ENCODE data around the gene RBM47. TPM values are rescaled to one million over a fixed set of nuclear protein-coding genes. Genes with fewer than 3 reads are reported as not detected.

RBM47 gene
- total RNA-seq, 1 experiment from 2014 or later, result 97.9 TPM

GRCh38 chr4:40586729-40587128, 42.9 kb downstream of the RBM47 start:
- Histone ChIP-seq H3K27me3 (ENCODE audit: control insufficient read depth, insufficient read depth, low read length) (no peaks in the 10 kb centered on the region), H3K36me3 (replicated peaks; ENCODE audit: control insufficient read depth, insufficient read depth, low read length) (0 out of 2 replicates have a peak, but pooled peaks cover 2% of the 10 kb centered on the region), H3K4me3 (ENCODE audit: insufficient read depth, low read depth, low read length) (no peak overlapping the region)
- no peak for DNase-seq

- Histone ChIP-seq H3K36me3 (replicated peaks; ENCODE audit: control insufficient read depth, insufficient read depth, low read length) (0 out of 2 replicates have a peak, but pooled peaks cover 2% of the 10 kb centered on the region), H3K27me3 (ENCODE audit: control insufficient read depth, insufficient read depth, low read length) (no peaks in the 10 kb centered on the region), H3K4me3 (ENCODE audit: insufficient read depth, low read depth, low read length) (no peak overlapping the region)
- no peak for DNase-seq
Measured at GRCh38 chr4:40586034-40586433, 43.6 kb downstream of the RBM47 start.

- no peak for DNase-seq
- H3K36me3 ChIP-seq (replicated peaks; ENCODE audit: control insufficient read depth, insufficient read depth, low read length), result 0 out of 2 replicates have a peak, but pooled peaks cover 2% of the 10 kb centered on the region
- H3K27me3 ChIP-seq (ENCODE audit: control insufficient read depth, insufficient read depth, low read length), result no peaks in the 10 kb centered on the region
- no peak overlapping the region for H3K4me3 ChIP-seq (ENCODE audit: insufficient read depth, low read depth, low read length)
Measured at GRCh38 chr4:40585201-40585799, 44.4 kb downstream of the RBM47 start.

DNA sequence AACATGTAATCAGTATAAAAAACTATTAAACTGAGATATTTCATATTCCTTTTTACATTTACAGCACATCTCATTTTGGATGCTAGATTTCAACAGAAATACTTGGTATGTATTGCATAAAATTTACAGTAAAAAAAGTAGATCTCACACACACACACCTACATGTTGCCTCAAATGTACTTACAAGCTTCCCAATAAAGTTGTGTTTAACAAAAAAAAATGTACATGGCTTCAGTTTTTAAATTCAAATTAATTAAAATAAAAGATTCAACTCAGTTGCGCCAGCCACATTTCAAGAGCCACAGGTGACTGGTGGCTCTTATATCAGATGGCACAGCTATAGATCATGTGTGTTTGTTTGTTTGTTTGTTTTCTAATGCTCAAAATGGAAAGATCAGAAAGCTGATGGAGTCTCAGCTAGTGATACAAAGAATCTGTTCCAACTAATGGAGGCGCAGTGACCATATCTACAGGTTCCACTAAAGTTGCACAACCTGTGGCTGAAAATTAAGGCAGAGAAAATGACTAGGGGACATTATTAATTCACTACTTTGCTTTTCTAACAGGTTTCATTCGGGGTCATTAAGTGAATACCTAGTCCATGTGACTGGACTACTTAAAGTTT, 45.0 kb downstream of the RBM47 start:
- Histone ChIP-seq H3K4me3 (ENCODE audit: insufficient read depth, low read depth, low read length) (no peak overlapping the region), H3K27me3 (ENCODE audit: control insufficient read depth, insufficient read depth, low read length) (no peaks in the 10 kb centered on the region), H3K36me3 (replicated peaks; ENCODE audit: control insufficient read depth, insufficient read depth, low read length) (0 out of 2 replicates have a peak, but pooled peaks cover 2% of the 10 kb centered on the region)
- DNase-seq, result no peak

DNA sequence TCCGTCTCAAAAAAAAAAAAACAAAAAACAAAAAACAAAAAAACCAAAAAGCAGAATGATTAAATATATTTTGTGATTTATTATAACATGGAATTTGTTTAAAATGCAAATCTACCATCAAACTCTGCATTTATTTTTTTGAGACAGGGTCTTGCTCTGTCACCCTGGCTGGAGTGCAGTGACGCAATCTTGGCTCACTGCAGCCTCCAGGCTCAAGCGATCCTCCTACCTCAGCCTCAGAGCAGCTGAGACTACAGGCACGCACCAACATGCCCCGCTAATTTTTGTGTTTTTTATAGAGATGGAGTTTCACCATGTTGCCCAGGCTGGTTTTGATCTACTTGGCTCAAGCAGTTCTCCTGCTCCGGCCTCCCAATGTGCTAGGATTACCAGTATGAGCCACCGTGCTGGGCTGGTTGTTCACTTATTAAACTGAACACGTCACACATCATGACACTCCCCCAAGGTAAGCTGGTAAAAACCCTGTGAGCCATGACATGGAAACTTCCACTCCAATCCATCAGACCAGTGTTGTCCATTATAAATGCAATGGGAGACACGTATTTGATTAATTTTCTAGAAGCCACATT, 45.7 kb downstream of the RBM47 start:
- H3K36me3 ChIP-seq (replicated peaks; ENCODE audit: control insufficient read depth, insufficient read depth, low read length), result 0 out of 2 replicates have a peak, but pooled peaks cover 2% of the 10 kb centered on the region
- no peak overlapping the region for H3K4me3 ChIP-seq (ENCODE audit: insufficient read depth, low read depth, low read length)
- no peak for DNase-seq
- no peaks in the 10 kb centered on the region for H3K27me3 ChIP-seq (ENCODE audit: control insufficient read depth, insufficient read depth, low read length)

GRCh38 chr4:40582413-40582812, 47.3 kb downstream of the RBM47 start:
- Histone ChIP-seq H3K4me3 (ENCODE audit: insufficient read depth, low read depth, low read length) (no peak overlapping the region), H3K36me3 (replicated peaks; ENCODE audit: control insufficient read depth, insufficient read depth, low read length) (0 out of 2 replicates have a peak, but pooled peaks cover 2% of the 10 kb centered on the region), H3K27me3 (ENCODE audit: control insufficient read depth, insufficient read depth, low read length) (no peaks in the 10 kb centered on the region)
- no peak for DNase-seq

DNA sequence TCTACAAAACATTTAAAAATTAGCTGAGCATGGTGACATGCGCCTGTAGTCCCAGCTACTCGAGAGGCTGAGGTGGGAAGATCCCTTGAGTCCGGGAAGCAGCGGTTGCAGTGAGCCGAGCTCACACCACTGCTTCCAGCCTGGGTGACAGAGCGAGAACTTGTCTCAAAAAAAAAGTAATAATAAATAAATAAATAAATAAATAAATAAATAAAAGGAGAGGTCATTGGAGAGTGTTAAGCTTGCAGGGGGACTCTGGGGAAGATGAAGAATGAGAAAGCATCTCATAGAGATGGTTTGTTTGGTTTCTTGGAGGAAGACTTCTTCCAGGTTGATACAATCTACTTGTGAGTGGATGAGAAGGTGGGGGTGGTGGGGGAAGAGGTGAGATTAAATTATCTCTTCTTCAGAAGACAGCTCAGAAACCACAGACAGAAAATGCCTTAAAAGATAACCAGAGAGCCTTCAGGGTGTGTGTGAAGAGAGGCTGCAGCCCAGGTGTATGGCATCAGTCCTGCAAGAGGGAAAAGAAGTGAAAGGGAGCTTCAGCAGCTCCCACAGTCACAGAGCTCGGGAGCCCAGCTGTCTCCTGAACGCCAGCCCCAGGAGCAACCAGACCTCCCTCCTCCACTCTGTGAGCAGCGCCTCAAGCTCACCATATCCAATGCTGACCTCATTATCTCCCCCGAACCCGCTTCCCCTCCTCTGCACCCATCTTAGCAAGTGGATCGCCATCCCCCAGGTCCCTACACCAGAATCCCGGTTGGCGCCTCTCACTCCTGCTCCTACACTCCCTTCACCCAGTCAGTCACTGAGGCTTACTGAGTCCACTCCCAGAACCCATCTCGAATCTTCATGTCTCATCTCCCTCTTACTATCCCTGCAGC, 48.2 kb downstream of the RBM47 start:
- H3K4me3 ChIP-seq (ENCODE audit: insufficient read depth, low read depth, low read length), result no peak overlapping the region
- H3K27me3 ChIP-seq (ENCODE audit: control insufficient read depth, insufficient read depth, low read length), result no peaks in the 10 kb centered on the region
- 0 out of 2 replicates have a peak, but pooled peaks cover 2% of the 10 kb centered on the region for H3K36me3 ChIP-seq (replicated peaks; ENCODE audit: control insufficient read depth, insufficient read depth, low read length)
- no peak for DNase-seq

DNA sequence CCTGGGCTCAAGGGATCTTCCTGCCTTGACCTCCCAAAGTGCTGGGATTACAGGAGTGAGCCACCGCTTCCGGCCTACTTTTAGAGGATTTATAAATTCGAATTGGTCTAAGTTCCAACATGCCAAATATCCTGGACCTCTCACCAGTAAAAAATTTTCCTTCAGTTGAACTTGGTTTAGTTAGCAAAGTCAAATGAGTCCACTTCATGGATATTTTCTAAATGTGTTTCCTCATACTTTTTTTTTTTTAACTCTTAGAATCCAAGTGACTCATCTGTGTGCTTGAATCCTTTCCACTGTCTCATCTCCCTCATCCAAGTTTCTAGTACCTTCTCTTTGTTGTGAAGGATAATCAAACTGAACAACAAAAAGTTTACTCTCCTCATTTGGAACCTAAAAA, 49.7 kb downstream of the RBM47 start:
- H3K36me3 ChIP-seq (replicated peaks; ENCODE audit: control insufficient read depth, insufficient read depth, low read length), result no peaks in the 10 kb centered on the region
- H3K4me3 ChIP-seq (ENCODE audit: insufficient read depth, low read depth, low read length), result no peak overlapping the region
- DNase-seq, result no peak
- H3K27me3 ChIP-seq (ENCODE audit: control insufficient read depth, insufficient read depth, low read length), result no peaks in the 10 kb centered on the region

- Histone ChIP-seq H3K4me3 (ENCODE audit: insufficient read depth, low read depth, low read length) (no peak overlapping the region), H3K27me3 (ENCODE audit: control insufficient read depth, insufficient read depth, low read length) (no peaks in the 10 kb centered on the region)
- no peak for DNase-seq
Measured at GRCh38 chr4:40577588-40578253, 51.9 kb downstream of the RBM47 start.

GRCh38 chr4:40576651-40577480, 52.8 kb downstream of the RBM47 start:
- Histone ChIP-seq H3K36me3 (replicated peaks; ENCODE audit: control insufficient read depth, insufficient read depth, low read length) (no peaks in the 10 kb centered on the region), H3K4me3 (ENCODE audit: insufficient read depth, low read depth, low read length) (no peak overlapping the region), H3K27me3 (ENCODE audit: control insufficient read depth, insufficient read depth, low read length) (no peaks in the 10 kb centered on the region)
- no peak for DNase-seq

More at GRCh38 chr4:40577588-40578253, 51.9 kb downstream of the RBM47 start:
- H3K36me3 ChIP-seq (replicated peaks; ENCODE audit: control insufficient read depth, insufficient read depth, low read length), result no peaks in the 10 kb centered on the region

DNA sequence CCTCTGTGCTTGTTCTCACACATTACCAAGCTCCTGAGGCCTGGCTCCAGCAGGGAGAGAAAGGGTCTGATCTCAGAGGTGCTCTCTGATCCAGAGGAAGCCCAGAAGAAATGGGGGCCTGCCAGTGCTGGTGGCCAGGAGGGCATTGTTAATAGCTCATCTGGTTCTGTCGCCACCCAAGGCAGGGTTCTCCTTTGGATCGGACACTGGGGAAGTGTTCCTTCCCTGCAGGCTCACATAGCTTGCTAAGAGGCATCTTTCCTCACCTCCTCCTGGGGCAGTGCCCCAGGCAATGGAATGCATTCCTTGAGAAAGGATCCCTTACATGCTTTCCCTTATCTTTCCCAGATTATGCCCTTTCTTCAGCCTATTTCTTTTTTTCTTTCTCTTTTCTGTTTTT, 53.8 kb downstream of the RBM47 start:
- no peaks in the 10 kb centered on the region for H3K27me3 ChIP-seq (ENCODE audit: control insufficient read depth, insufficient read depth, low read length)
- H3K4me3 ChIP-seq (ENCODE audit: insufficient read depth, low read depth, low read length), result no peak overlapping the region
- no peaks in the 10 kb centered on the region for H3K36me3 ChIP-seq (replicated peaks; ENCODE audit: control insufficient read depth, insufficient read depth, low read length)
- DNase-seq, result no peak

DNA sequence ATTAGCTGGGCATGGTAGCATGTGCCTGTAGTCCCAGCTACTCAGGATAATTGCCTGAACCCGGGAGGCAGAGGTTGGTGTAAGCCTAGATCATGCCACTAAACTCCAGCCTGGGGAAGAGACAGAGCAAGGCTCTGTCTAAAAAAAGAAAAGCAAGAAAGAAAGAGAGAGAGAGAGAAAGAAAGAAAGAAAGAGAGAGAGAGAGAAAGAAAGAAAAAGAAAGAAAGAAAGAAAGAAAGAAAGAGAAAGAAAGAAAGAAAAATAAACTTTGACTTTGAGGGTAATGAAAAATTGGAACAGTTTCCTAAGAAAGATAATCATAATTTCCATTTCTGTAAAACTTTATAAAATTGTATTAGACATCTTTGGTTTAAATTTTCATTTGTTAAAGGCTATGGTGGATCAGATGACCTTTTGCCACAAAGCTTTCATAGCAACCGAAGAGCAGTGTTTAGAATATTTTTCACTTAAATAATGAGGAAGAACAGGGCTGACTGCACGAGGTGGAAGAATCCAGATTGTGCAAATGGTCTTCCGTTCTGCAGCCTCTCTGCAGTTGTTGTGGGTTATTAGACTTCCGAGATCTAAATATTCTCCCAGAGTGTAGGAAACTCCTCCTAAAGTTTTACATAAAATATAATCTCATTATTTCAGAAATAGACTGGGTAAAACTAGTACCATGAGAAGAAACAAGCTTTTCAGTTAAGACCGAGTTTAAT, 55.9 kb downstream of the RBM47 start:
- no peaks in the 10 kb centered on the region for H3K27me3 ChIP-seq (ENCODE audit: control insufficient read depth, insufficient read depth, low read length)
- H3K36me3 ChIP-seq (replicated peaks; ENCODE audit: control insufficient read depth, insufficient read depth, low read length), result peaks cover 3% of the 10 kb centered on the region
- DNase-seq, result no peak
- no peak overlapping the region for H3K4me3 ChIP-seq (ENCODE audit: insufficient read depth, low read depth, low read length)
